ENCODE data around the gene FOXN3. TPM values are rescaled to one million over a fixed set of nuclear protein-coding genes. Genes with fewer than 3 reads are reported as not detected.

Gene FOXN3
- total RNA-seq, 1 donor from 2014 or later = 87.6 TPM

DNA sequence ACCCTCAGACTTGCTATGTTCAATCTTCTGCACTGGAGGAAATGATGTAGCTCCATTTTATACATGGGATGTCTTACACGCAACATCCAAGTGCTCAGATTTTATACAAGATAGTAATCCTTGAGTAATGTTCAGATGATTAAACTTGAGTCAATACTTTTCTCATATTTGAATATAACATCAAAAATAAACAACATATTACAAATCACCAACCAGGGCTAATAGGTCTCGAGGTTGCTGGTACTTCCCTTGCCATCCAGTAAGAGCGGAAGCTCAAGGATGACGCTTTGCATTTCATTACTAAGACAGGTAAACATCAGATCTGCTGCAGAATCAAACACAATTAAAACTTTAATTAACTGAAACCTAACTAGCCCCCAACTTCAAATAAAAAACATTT lies 97.3 kb downstream of the FOXN3 start:
- no peak for DNase-seq (ENCODE audit: low spot score)
- intact Hi-C loops (cut with DNase I) = no loop called here

DNA sequence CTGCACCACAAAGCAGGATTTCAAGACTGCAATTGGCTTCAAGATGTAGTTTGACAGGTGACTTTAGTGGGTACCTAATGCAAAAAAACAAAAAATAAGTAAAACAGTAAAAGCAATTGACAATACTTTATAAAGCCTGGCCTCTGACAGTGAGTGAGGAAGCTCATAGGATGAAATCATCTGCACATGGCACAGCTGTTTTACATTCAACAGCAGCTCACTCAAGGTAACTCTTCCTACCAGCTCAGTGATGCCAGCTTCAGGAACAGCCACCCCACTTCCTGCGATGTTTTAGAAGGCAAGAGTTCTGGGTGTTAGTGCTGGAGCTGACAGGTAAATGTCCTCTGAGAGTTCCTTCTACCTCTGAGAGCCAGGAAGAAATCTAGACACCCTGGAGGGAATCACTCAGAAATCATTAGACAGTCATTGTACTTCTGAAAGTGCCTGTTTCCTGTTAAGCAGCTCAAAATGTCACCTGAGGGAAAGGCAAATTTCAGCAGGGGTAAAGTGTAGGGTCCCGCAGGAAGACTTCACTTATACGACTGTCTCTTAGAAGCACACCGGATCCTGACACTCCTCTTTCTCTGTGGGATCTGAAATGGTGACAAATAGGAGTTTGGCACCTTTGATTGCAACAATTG lies 99.9 kb downstream of the FOXN3 start:
- intact Hi-C loops (cut with DNase I) = no loop called here
- no peak for DNase-seq (ENCODE audit: low spot score)

DNA sequence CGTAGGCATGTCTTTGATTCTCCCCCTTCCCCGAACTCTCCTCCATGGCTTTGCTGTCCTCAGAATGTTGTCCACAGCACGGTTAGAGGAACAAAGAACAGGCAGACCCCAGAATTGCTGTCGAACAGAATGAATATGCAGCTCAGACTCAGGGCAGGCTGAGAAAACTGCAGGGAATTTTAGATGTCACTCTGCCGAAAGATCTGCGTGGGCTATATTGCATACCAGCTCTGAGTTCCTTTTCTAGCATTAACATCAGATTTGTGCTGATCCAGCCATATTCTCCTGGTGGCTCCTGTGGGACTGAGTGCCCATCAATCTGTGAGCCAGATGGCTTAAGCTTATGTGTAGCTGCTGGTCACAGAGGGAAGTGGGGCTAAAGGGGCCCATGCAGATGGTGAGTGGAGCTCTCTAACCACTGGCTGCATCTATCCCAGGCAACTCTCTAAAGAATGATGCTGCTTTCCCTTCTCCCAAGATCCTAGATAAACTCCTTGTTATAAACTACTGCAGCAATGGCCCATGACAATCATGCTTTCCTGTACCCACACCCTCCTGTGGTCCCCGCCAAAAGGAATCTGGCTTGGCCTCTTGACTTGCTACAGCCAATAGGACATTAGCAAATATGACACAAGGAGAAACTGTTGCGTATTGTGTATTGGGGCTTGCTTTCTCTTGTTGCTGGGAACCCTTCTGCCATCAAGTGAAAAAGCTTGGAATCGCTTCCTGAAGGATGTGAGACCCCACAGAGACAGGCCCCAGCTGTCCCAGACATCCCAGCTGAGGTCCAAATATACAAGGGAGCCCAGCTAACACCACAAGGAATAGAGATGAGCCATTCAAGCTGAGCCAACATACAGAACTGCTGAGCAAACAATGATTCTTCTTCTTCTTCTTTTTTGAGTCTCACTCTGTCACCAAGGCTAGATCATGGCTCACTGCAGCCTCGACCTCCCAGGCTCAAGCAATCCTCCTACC lies 101.3 kb downstream of the FOXN3 start:
- DNase-seq (ENCODE audit: low spot score) = no peak
- intact Hi-C loops (cut with DNase I) = no loop called here

DNA sequence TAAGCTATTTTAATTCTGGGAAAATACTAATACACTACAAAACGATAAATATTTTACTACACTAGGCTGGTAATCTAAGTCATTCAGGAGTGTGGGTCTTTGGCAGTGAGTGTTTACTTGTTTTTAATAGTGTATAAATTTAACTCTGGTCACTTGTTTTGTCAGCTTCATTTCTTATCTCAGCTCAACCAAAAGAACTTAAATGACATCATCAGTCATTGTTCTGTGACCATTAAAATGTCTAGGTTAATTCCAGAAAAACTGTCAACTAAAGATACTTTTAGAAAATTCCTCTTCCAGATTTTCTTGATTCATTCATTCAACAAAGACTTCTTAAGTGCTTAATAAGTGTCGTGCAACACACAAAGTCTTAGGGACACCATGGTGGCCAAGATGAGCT lies 102.8 kb downstream of the FOXN3 start:
- intact Hi-C loops (cut with DNase I) = no loop called here
- DNase-seq (ENCODE audit: low spot score) = no peak

DNA sequence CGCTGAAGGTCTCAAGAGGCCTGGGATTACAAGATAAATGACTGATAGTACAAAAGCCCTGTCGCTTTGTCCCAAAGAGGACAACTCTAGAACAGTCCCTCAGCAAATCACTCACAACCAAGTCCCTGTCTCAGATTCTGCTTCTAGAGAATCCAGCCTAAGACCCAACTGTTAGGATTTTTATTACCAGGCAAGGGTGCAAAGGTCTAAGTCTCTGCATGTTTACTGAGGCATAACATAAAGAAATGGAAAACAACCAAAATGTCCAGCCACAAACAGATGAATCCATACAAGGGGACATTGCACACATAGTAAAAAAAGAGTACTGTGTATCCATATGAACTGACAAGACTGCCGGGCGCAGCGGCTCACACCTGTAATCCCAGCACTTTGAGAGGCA lies 104.1 kb downstream of the FOXN3 start:
- intact Hi-C loops (cut with DNase I) = no loop called here
- DNase-seq (ENCODE audit: low spot score) = no peak

DNA sequence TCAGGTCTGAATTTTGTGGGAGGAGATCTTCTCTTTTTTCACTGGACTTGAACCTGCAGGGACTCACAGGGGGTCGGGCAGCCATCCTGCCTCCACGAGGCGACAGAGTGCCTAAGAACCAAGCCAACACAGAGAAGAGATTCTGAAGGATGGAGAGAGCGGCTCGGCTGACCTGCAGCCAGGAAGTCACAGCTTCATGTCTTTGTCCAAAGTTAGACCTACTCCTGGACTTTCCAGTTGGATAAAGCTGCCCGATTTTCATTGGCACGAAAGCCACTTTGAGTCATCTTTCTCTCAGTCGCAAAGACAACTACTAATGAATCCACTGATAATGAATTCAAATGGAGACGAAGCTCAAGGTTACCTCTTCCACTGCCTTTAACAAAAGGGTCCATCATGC lies 106.8 kb downstream of the FOXN3 start:
- intact Hi-C loops (cut with DNase I) = no loop called here
- DNase-seq (ENCODE audit: low spot score) = no peak

DNA sequence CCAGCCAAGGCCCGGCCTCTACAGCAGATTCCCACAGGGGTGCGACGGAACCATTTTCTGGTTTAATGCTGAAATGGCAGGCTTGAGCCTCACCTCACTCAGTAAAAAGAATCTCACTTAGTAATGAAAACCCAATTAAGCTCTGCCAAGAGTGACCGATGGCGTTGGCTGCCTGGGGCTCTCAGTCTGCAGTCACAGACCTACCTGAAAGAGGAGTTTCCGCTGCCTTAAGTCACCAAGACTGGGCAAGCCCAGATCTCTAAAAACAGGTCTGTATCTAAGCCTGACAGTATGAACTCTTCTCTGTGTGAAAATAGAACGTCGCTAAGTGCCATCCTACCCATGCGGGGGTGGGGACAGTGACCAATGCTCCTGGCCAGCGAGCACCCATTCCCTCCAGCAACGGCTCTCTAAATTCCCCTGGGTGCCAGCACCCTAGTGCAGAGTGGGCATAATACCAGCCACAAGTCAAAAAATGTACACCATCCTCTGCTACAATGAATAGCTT lies 107.3 kb downstream of the FOXN3 start:
- DNase-seq (ENCODE audit: low spot score) = no peak
- intact Hi-C loops (cut with DNase I) = loop anchor here (10.0 kb wide), 1 partner anchor 305 kb away; no protein-coding TSS in a partner anchor

DNA sequence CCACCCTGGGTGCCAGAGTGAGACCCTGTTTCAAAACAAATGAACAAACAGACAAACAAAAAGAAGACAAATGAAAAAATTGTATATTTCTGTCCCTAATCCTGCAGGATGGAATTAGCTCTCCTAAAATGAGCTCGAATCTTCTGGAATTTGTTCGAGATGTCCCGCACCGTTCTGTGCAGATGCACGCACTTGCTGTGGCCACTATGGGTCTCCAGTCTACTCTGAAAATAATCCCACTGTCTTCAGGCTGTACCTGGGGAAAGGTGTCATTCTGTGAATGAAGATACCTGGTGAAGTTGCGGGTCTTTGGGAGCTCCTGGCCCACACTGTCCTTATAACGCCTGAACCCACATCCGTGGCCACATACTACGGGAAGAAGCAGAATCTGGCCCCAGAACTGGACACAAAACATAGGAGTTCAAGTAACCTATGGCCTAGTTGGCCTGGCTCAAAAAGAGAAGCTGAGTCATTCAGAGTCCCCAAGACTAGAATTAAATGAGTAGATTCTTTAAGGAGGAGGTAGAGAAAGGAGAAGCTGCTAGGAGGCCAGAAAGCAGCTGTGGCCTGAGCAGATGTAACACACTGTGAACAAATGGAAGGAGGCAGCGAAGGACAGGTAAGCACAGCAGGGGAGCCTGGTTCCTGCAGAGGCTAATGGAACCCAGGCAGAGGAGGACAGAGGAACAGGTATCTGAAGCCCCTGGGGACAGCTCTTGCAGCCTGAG lies 108.6 kb downstream of the FOXN3 start:
- DNase-seq (ENCODE audit: low spot score) = no peak
- intact Hi-C loops (cut with DNase I) = loop anchor here (10.0 kb wide), 1 partner anchor 306 kb away; no protein-coding TSS in a partner anchor

DNA sequence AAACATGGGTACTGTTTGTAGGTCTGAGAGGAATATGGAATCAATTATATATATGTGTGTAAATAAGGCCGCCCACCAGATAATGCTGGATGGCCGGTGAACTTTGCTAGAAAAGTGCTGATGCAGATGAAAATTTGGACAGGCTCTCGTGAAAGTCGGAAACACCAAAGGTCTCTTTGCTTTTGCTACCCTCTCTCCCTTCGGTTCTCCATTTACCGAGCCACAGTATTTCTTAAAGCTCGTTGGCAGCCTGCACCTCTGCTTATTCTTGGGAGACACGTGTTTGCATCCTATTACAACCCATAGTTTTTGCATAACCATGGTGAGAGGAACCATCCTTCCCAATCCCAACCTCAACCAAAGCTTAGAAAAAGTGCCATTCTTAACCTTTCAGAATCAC lies 109.6 kb downstream of the FOXN3 start:
- intact Hi-C loops (cut with DNase I) = loop anchor here (10.0 kb wide), 1 partner anchor 307 kb away; no protein-coding TSS in a partner anchor
- no peak for DNase-seq (ENCODE audit: low spot score)

DNA sequence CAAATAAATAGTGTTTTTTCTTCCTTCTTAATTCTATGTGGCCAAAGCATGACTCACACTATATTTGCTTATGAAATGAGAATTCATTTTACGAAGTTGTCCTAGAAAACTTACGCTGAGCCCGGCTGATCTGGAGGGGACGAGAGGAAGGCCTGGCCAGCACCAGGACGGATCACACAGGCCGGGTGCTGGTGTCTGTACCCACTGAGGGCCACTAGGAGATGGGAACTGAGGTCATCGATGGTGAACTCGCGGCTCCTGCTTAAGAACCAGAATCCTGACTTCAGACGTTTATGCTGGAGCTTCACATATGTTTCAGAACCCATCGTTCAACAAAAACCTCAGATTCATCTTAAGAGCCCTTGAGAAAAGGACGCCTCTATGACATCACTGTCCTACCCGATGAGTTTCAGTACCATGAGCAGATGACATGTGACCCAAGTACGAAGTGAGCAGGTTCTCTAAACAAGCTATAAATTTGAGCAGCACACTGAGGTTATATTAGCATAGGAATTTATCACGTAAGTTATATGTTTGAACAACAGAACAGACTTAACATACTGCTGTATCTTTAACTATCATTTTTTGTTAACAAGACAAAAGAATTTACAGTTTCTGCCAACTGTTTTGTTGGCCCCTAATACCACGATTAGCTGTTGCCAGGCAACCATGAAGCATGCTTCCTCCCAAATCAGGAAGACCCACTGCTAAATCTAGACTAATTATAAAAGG lies 111.9 kb downstream of the FOXN3 start:
- DNase-seq (ENCODE audit: low spot score) = no peak
- intact Hi-C loops (cut with DNase I) = loop anchor here (1.0 to 10.0 kb wide), 4 partner anchors 53 to 310 kb away; no protein-coding TSS in a partner anchor

DNA sequence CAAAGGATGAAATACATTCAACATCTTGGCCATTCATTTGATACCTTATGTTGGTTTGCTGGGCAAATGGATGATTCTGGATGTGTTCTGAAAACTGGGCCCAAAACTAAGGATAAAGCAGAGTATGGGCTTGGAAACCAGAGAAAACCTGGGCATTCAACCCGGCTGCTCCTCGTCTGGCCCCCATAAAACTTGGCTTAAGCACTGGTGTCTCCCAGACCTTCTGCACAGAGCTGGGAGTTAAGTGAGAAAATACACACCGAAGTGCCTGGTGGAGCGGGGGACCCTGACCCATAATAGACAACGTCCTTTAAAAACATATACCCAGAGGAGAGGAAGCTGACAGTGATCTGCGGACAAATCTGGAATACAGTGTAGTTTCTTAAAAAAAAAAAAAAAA lies 112.5 kb downstream of the FOXN3 start:
- intact Hi-C loops (cut with DNase I) = loop anchor here (1.0 to 10.0 kb wide), 4 partner anchors 52 to 310 kb away; no protein-coding TSS in a partner anchor

DNA sequence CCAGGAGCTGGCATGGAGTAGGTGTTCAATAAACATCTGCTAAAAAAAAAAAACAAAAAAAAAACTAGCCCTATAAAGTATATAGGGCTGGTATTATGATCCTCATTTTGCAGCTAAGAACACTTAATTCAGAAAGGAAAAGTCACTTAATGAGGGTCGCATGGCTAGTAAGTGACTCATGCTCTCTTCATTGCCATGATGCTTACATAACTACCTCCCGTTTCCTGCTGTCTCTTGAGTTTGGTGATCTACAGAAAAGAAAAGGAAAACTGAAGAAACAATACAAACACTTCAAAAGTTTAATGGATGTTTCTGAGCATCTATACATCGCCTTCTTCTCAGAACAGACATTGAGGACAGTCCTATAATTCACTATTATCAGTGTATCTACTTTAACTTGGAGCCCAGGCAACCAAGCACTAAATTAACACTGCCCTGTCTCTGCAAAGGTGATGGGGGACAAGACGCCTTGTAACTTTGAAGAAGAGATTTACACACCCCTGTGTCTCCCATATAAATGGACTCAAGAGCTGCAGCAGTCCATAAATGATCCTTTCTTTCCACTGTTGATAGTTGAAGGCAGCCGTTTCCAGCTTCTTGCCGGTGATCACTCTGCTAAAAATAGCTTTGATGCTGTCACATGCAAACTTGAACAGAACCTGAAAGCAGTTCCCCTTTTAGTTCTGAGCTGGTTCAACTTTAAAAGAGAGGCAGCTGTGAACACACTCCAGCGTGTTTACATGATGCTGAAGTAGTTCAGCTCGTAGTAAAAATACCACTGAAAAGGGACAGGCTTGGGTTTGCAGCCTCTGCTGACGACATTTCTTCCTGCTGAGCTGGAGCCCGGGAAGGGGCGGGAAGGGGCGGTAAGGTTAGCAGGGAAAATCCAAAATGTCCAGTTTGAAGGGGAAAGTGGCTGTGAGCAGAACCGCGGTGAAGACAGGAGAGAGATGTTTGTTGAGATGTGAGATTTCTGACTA lies 113.3 kb downstream of the FOXN3 start:
- intact Hi-C loops (cut with DNase I) = loop anchor here (1.0 to 10.0 kb wide), 4 partner anchors 51 to 311 kb away; no protein-coding TSS in a partner anchor
- DNase-seq (ENCODE audit: low spot score) = peak; percentile 85

More for the DNA sequence above, 112.5 kb downstream of the FOXN3 start:
- no peak for DNase-seq (ENCODE audit: low spot score)

DNA sequence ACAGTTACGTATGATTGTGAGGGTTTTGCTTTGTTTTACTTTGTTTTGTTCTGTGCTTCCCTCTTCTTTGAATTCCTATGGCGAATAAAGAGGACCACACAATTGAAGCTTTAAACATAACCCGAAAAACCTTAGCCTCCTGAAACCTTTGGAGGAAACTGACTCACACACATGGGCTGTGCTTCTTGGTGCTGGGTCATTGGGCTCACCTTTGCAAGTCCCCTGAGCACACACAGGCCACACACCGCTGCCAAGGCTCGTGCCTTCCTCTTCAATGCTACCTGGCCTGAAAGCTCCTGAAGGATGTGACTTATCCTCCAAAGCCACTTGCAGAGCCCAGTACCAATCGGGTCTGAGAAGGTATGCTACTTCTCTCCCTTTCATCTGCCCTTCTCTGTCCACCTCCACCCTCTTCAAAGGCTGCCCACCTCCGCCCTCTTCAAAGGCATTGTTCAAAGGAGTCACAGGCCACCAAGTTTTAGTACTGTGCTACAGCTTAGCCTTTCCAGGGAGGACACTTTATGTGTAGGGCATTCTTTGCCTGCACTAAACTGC lies 114.6 kb downstream of the FOXN3 start:
- no peak for DNase-seq (ENCODE audit: low spot score)
- intact Hi-C loops (cut with DNase I) = loop anchor here (5.0 to 10.0 kb wide), 2 partner anchors 50 to 312 kb away; no protein-coding TSS in a partner anchor

DNA sequence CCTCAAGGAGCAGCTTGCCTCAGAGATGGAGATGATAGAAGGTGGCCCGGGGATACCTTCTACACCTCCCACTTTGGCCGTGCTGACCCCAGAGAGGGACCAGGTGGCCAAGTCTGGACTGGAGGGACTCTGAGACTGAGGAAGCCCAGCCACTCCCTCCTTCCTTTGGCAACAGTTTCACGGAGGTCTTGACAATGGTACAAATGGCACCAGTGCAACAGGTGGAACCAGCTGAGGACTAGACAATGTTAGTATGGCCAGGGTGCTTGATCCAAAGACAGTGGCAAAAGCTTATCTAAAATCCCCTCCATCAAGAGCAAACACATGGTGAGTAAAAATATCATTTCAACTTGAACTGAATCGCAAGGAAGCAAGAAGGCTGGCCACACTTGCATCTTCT lies 117.4 kb downstream of the FOXN3 start:
- intact Hi-C loops (cut with DNase I) = no loop called here
- DNase-seq (ENCODE audit: low spot score) = no peak

DNA sequence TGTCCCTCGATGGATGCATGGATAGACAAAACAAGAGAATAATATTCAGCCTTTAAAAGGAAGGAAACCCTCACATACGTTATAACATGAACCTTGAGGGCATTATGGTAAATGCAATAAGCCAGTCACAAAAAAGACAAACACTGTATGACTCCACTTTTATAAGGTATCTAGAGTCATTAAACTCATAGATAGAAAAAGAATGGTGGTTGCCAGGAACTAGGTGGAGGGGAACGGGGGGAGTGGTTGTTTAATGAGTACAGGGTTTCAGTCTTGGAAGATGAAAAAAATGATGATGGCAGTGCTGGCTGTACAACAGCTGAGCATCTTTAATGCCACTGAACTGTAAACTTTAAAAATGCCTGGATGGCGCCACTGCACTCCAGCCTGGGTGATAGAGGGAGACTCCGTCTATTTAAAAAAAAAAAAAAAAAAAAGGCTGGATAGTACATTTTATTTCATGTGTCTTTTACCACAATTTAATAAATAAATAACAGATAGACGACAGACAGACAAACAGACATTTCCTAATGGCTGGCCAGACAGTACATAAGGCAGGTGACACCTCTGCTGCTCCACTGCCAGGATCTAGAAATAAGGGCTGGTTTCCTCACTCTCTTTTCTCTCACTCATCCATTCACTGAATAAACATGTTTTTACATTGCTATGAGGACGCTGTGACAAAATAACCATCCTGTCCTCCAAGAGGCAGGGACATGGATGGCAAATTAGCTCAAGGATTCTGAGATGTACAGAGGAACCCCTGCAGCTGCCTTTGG lies 118.8 kb downstream of the FOXN3 start:
- intact Hi-C loops (cut with DNase I) = no loop called here
- no peak for DNase-seq (ENCODE audit: low spot score)

DNA sequence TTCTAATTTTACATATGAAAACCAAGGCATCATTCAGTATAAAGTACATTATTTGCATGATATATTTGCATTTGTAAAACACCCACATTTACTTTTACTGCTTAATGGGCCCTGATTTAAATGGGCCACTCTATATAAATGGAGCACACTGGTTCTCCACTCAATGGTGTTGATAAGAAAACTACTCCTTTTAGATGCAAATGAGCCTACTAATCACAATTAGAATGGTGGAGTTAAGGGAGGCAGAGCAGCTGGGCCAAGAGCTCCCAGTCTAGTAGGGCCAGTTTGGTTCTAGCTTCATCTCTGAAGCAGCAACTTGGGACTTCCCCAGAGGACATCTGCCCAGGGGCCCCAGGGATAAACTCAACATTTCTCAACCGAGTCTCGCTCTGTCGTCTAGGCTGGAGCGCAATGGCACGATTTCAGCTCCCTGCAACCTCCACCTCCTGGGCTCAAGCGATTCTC lies 120.7 kb downstream of the FOXN3 start:
- DNase-seq (ENCODE audit: low spot score) = no peak
- intact Hi-C loops (cut with DNase I) = no loop called here

DNA sequence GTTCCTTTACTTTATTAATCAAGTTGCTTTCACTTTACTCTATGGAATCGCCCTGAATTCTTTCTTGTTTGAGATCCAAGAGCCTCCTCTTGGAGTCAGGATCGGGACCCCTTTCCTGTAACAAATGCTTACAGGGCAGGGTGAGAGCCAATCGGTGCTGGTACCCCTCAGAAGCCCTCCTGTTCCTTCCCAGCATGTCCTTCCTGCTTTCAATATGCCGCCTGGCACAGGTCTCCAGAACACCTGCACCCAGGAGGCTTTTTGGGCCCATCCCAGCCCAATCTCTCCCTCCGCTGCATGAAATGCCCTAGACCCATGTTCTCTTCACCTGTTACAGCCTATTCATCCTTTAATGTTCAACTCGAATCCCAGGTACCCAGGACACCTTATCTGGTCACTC lies 122.2 kb downstream of the FOXN3 start:
- no peak for DNase-seq (ENCODE audit: low spot score)
- intact Hi-C loops (cut with DNase I) = no loop called here
